Hepatocyte (in vitro differentiated cells): Measurements from ENCODE around the gene TBCA.

ENCODE experiments used
- EZH2phosphoT487 ChIP-seq: fragments of 200-600 bp; sonication (generic); IDR thresholded peaks from one replicate; pipeline ENCODE4 v1.6.1; 2018; ENCODE audit warnings: antibody characterized with exemption, mild to moderate bottlenecking, low read depth, moderate library complexity; ENCODE audit not compliant: unreplicated experiment, severe bottlenecking
- TF ChIP-seq, protein P1 (sequence below): fragments of 200-600 bp; sonication (generic); IDR thresholded peaks from 2 replicates; pipeline ENCODE4 v1.5.1; 2016; ENCODE audit warnings: antibody characterized with exemption, mild to moderate bottlenecking; ENCODE audit not compliant: poor library complexity

- TF ChIP-seq, protein P1, sequence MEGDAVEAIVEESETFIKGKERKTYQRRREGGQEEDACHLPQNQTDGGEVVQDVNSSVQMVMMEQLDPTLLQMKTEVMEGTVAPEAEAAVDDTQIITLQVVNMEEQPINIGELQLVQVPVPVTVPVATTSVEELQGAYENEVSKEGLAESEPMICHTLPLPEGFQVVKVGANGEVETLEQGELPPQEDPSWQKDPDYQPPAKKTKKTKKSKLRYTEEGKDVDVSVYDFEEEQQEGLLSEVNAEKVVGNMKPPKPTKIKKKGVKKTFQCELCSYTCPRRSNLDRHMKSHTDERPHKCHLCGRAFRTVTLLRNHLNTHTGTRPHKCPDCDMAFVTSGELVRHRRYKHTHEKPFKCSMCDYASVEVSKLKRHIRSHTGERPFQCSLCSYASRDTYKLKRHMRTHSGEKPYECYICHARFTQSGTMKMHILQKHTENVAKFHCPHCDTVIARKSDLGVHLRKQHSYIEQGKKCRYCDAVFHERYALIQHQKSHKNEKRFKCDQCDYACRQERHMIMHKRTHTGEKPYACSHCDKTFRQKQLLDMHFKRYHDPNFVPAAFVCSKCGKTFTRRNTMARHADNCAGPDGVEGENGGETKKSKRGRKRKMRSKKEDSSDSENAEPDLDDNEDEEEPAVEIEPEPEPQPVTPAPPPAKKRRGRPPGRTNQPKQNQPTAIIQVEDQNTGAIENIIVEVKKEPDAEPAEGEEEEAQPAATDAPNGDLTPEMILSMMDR: no peak
- TF ChIP-seq EZH2phosphoT487: no peak
Observed at GRCh38 chr5:77770293-77771005, 5.7 kb downstream of the TBCA start.
